OCI-LY1 (cell line): ENCODE data around the gene MS4A14.

Source experiments
- CTCF ChIP-seq: fragments of 200-600 bp; sonication (generic), shearing (Covaris generic); IDR thresholded peaks from 2 replicates; pipeline ENCODE4 v1.5.1; 2017; ENCODE audit warnings: mild to moderate bottlenecking, antibody characterized with exemption, low read length, moderate library complexity, mixed read lengths
- EZH2 ChIP-seq: fragments of 200-600 bp; sonication (generic), shearing (Covaris generic); IDR thresholded peaks from 2 replicates; pipeline ENCODE4 v1.8.0; 2017; ENCODE audit warnings: borderline replicate concordance, mixed run types, mild to moderate bottlenecking, antibody characterized with exemption, low read length, moderate library complexity, mixed read lengths

GRCh38 chr11:60372767-60373166, 23.5 kb upstream of the MS4A14 start:
- no peak for TF ChIP-seq CTCF
- TF ChIP-seq EZH2, result no peak
